ENCODE measurements around the gene GPC4. TPM values are rescaled to one million over a fixed set of nuclear protein-coding genes. Genes with fewer than 3 reads are reported as not detected.

The GPC4 gene
- polyA plus RNA-seq, 3 donors from 2014 or later: not detected

GRCh38 chrX:133399411-133399810 is 15.9 kb downstream of the GPC4 start:
- Mint-ChIP-seq H3K4me3 (no peak overlapping the region), H3K9me3 (no peaks in the 10 kb centered on the region), H3K36me3 (no peaks in the 10 kb centered on the region), H3K27ac (no peak overlapping the region), H3K4me1 (no peaks in the 10 kb centered on the region), H3K27me3 (ENCODE audit: low read depth in 3 of 3) (peaks cover 0 to 4% (median 3%) of the 10 kb centered on the region in 3 donors)
- no peak for DNase-seq

- no peak overlapping the region for H3K4me3 Mint-ChIP-seq
- DNase-seq: no peak
- no peaks in the 10 kb centered on the region for H3K9me3 Mint-ChIP-seq
- H3K36me3 Mint-ChIP-seq: no peaks in the 10 kb centered on the region
- peaks cover 0 to 9% (median 3%) of the 10 kb centered on the region in 3 donors for H3K27me3 Mint-ChIP-seq (ENCODE audit: low read depth in 3 of 3)
- H3K27ac Mint-ChIP-seq: no peak overlapping the region
- H3K4me1 Mint-ChIP-seq: no peaks in the 10 kb centered on the region
Measured at GRCh38 chrX:133394765-133395164, 20.5 kb downstream of the GPC4 start.

- no peak for DNase-seq
- Mint-ChIP-seq H3K36me3 (no peaks in the 10 kb centered on the region), H3K27me3 (ENCODE audit: low read depth in 3 of 3) (peaks cover 0 to 9% (median 3%) of the 10 kb centered on the region in 3 donors)
Measured at GRCh38 chrX:133392671-133393070, 22.6 kb downstream of the GPC4 start.

GRCh38 chrX:133391111-133391510 is 24.2 kb downstream of the GPC4 start:
- Mint-ChIP-seq H3K4me1 (no peaks in the 10 kb centered on the region), H3K27me3 (ENCODE audit: low read depth in 3 of 3) (peaks cover 1 to 8% (median 5%) of the 10 kb centered on the region in 3 donors), H3K27ac (no peak overlapping the region), H3K4me3 (no peak overlapping the region), H3K36me3 (no peaks in the 10 kb centered on the region), H3K9me3 (no peaks in the 10 kb centered on the region)
- DNase-seq: no peak

More at GRCh38 chrX:133392671-133393070, 22.6 kb downstream of the GPC4 start:
- Mint-ChIP-seq H3K27ac (no peak overlapping the region), H3K9me3 (no peaks in the 10 kb centered on the region), H3K4me1 (no peaks in the 10 kb centered on the region), H3K4me3 (no peak overlapping the region)

GRCh38 chrX:133390676-133391075 is 24.6 kb downstream of the GPC4 start:
- no peak for DNase-seq
- Mint-ChIP-seq H3K4me1 (no peaks in the 10 kb centered on the region), H3K4me3 (no peak overlapping the region), H3K27ac (no peak overlapping the region), H3K27me3 (ENCODE audit: low read depth in 3 of 3) (peaks cover 1 to 6% (median 5%) of the 10 kb centered on the region in 3 donors), H3K36me3 (no peaks in the 10 kb centered on the region), H3K9me3 (no peaks in the 10 kb centered on the region)

GRCh38 chrX:133389975-133390374 is 25.3 kb downstream of the GPC4 start:
- no peaks in the 10 kb centered on the region for H3K4me1 Mint-ChIP-seq
- no peak for DNase-seq
- no peak overlapping the region for H3K4me3 Mint-ChIP-seq
- H3K27me3 Mint-ChIP-seq (ENCODE audit: low read depth in 3 of 3): peaks cover 1 to 6% (median 5%) of the 10 kb centered on the region in 3 donors
- H3K36me3 Mint-ChIP-seq: no peaks in the 10 kb centered on the region
- H3K27ac Mint-ChIP-seq: no peak overlapping the region
- H3K9me3 Mint-ChIP-seq: no peaks in the 10 kb centered on the region

GRCh38 chrX:133384454-133384853 is 30.8 kb downstream of the GPC4 start:
- Mint-ChIP-seq H3K9me3 (no peaks in the 10 kb centered on the region), H3K27ac (no peak overlapping the region), H3K4me3 (no peak overlapping the region)

GRCh38 chrX:133380711-133381619 is 34.3 kb downstream of the GPC4 start:
- DNase-seq: no peak
- Mint-ChIP-seq H3K4me3 (no peak overlapping the region), H3K27me3 (ENCODE audit: low read depth in 3 of 3) (peaks cover 0 to 4% (median 1%) of the 10 kb centered on the region in 3 donors), H3K27ac (no peak overlapping the region), H3K4me1 (no peaks in the 10 kb centered on the region), H3K9me3 (no peaks in the 10 kb centered on the region), H3K36me3 (no peaks in the 10 kb centered on the region)

More at GRCh38 chrX:133384454-133384853, 30.8 kb downstream of the GPC4 start:
- H3K27me3 Mint-ChIP-seq (ENCODE audit: low read depth in 3 of 3): peaks cover 1 to 4% (median 3%) of the 10 kb centered on the region in 3 donors
- no peaks in the 10 kb centered on the region for H3K36me3 Mint-ChIP-seq
- H3K4me1 Mint-ChIP-seq: no peaks in the 10 kb centered on the region
- no peak for DNase-seq

GRCh38 chrX:133376422-133376821 is 38.9 kb downstream of the GPC4 start:
- no peak for DNase-seq
- H3K36me3 Mint-ChIP-seq: no peaks in the 10 kb centered on the region
- no peak overlapping the region for H3K4me3 Mint-ChIP-seq
- H3K27ac Mint-ChIP-seq: no peak overlapping the region
- H3K4me1 Mint-ChIP-seq: no peaks in the 10 kb centered on the region
- H3K9me3 Mint-ChIP-seq: no peaks in the 10 kb centered on the region
- H3K27me3 Mint-ChIP-seq (ENCODE audit: low read depth in 3 of 3): peaks cover 3 to 10% (median 4%) of the 10 kb centered on the region in 3 donors

- Mint-ChIP-seq H3K27ac (no peak overlapping the region), H3K36me3 (no peaks in the 10 kb centered on the region), H3K9me3 (no peaks in the 10 kb centered on the region), H3K27me3 (ENCODE audit: low read depth in 3 of 3) (peaks cover 2 to 7% (median 4%) of the 10 kb centered on the region in 3 donors), H3K4me1 (no peaks in the 10 kb centered on the region), H3K4me3 (no peak overlapping the region)
- no peak for DNase-seq
Measured at GRCh38 chrX:133375615-133376340, 39.5 kb downstream of the GPC4 start.

- no peaks in the 10 kb centered on the region for H3K9me3 Mint-ChIP-seq
- peaks cover 2 to 9% (median 4%) of the 10 kb centered on the region in 3 donors for H3K27me3 Mint-ChIP-seq (ENCODE audit: low read depth in 3 of 3)
- no peak overlapping the region for H3K27ac Mint-ChIP-seq
- no peaks in the 10 kb centered on the region for H3K4me1 Mint-ChIP-seq
- DNase-seq: no peak
- no peaks in the 10 kb centered on the region for H3K36me3 Mint-ChIP-seq
- no peak overlapping the region for H3K4me3 Mint-ChIP-seq
Measured at GRCh38 chrX:133374874-133375387, 40.4 kb downstream of the GPC4 start.

GRCh38 chrX:133373386-133374079 is 41.8 kb downstream of the GPC4 start:
- Mint-ChIP-seq H3K9me3 (no peaks in the 10 kb centered on the region), H3K36me3 (no peaks in the 10 kb centered on the region), H3K27me3 (ENCODE audit: low read depth in 3 of 3) (peaks cover 2 to 16% (median 4%) of the 10 kb centered on the region in 3 donors), H3K4me3 (no peak overlapping the region), H3K4me1 (no peaks in the 10 kb centered on the region), H3K27ac (no peak overlapping the region)
- DNase-seq: no peak

- H3K36me3 Mint-ChIP-seq: no peaks in the 10 kb centered on the region
- DNase-seq: no peak
- no peak overlapping the region for H3K4me3 Mint-ChIP-seq
- H3K4me1 Mint-ChIP-seq: no peaks in the 10 kb centered on the region
- peaks cover 3 to 16% (median 4%) of the 10 kb centered on the region in 3 donors for H3K27me3 Mint-ChIP-seq (ENCODE audit: low read depth in 3 of 3)
- no peak overlapping the region for H3K27ac Mint-ChIP-seq
- no peaks in the 10 kb centered on the region for H3K9me3 Mint-ChIP-seq
Measured at GRCh38 chrX:133370696-133371275, 44.5 kb downstream of the GPC4 start.

Measured in immature natural killer cell (primary cell).